K562 (cell line): ENCODE data around the gene CNKSR3.

Experiments
- ATF2 ChIP-seq: sonication (generic); formaldehyde crosslinking; IDR thresholded peaks from 2 replicates; pipeline ENCODE4 v1.8.1; 2022; ENCODE audit warnings: missing genetic modification reagents
- ATF3 ChIP-seq, 2 experiments: fragments of 450-650 bp in 1 of 2; sonication (generic) in 1 of 2; formaldehyde crosslinking in 1 of 2; IDR thresholded peaks in 1 of 2; conservative IDR thresholded peaks in 1 of 2; 2 replicates each; pipeline versions ENCODE4 v1.6.1 to v1.8.1; 2016 to 2023; ENCODE audit warnings: mild to moderate bottlenecking in 2 of 2, moderate library complexity in 2 of 2, inconsistent platforms in 1 of 2, missing genetic modification reagents in 1 of 2
- CREB3L1 ChIP-seq: fragments of 450-650 bp; IDR thresholded peaks from 2 replicates; pipeline ENCODE4 v1.6.1; 2014; ENCODE audit warnings: low read depth, mild to moderate bottlenecking, moderate library complexity, borderline replicate concordance
- CTCF ChIP-seq, 3 experiments: IDR thresholded peaks in 2 of 3; conservative IDR thresholded peaks in 1 of 3; 2 replicates each; pipeline ENCODE4 v1.5.1; 2011 to 2012; ENCODE audit warnings: low read length in 3 of 3, mild to moderate bottlenecking in 3 of 3, control low read depth in 2 of 3, improper control_type of control experiment in 1 of 3, inconsistent platforms in 1 of 3, low read depth in 1 of 3, mixed read lengths in 1 of 3, moderate library complexity in 1 of 3; ENCODE audit not compliant: insufficient read depth in 2 of 3
- EP300 ChIP-seq: IDR thresholded peaks from 2 replicates; pipeline ENCODE4 v1.6.1; 2012; ENCODE audit warnings: low read length, improper control_type of control experiment
- EZH2 ChIP-seq: IDR thresholded peaks from 2 replicates; pipeline ENCODE4 v1.6.1; 2012; ENCODE audit warnings: low read depth, mild to moderate bottlenecking, inconsistent platforms, low read length, borderline replicate concordance
- FOXA1 ChIP-seq: fragments of 450-650 bp; IDR thresholded peaks from 2 replicates; pipeline ENCODE4 v1.6.1; 2016; ENCODE audit warnings: mild to moderate bottlenecking, borderline replicate concordance
- NCOR1 ChIP-seq: fragments of 450-650 bp; IDR thresholded peaks from 2 replicates; pipeline ENCODE4 v1.6.1; 2016; ENCODE audit warnings: mild to moderate bottlenecking, moderate library complexity
- NFIC ChIP-seq: fragments of 450-650 bp; IDR thresholded peaks from 2 replicates; pipeline ENCODE4 v1.6.1; 2017; ENCODE audit warnings: mild to moderate bottlenecking, inconsistent platforms
- PHB ChIP-seq: fragments of 250-450 bp; sonication (Bioruptor Pico); IDR thresholded peaks from 2 replicates; pipeline ENCODE4 v1.5.0; 2021
- PHF8 ChIP-seq: fragments of 200-600 bp; sonication (generic); IDR thresholded peaks from 2 replicates; pipeline ENCODE4 v1.6.1; 2012; ENCODE audit warnings: mixed run types, mild to moderate bottlenecking, inconsistent platforms, low read length, moderate library complexity, borderline replicate concordance
- POLR2A ChIP-seq: fragments of 450-650 bp; conservative IDR thresholded peaks from 2 replicates; pipeline ENCODE4 v1.6.1; 2016
- TEAD1 ChIP-seq, 2 experiments: fragments of 450-650 bp in 1 of 2; sonication (generic) in 1 of 2; formaldehyde crosslinking; IDR thresholded peaks; 2 replicates each; pipeline versions ENCODE4 v1.4.0 to v1.8.0; 2020 to 2022; ENCODE audit warnings: mild to moderate bottlenecking in 2 of 2, missing genetic modification reagents in 1 of 2

GRCh38 chr6:154352898-154353585 lies 157.4 kb downstream of the CNKSR3 start:
- TF ChIP-seq TEAD1 (CRISPR knock-in tag; IDR thresholded peaks at IDR 0.05), result no peak
- no peak for TF ChIP-seq EP300
- TF ChIP-seq EZH2, result no peak
- TF ChIP-seq FOXA1, result no peak
- TF ChIP-seq CTCF (IDR thresholded peaks at IDR 0.05 in 2 of 3, conservative IDR thresholded peaks at IDR 0.05 in 1 of 3; ENCODE audit: insufficient read depth in 2 of 3, low read depth in 1 of 3, low read length in 3 of 3), result no peak
- no peak for TF ChIP-seq NFIC
- no peak for TF ChIP-seq ATF3 (IDR thresholded peaks at IDR 0.05)
- no peak for TF ChIP-seq ATF3 (CRISPR knock-in tag; conservative IDR thresholded peaks at IDR 0.05)
- TF ChIP-seq PHF8, result no peak
- TF ChIP-seq NCOR1, result no peak
- no peak for TF ChIP-seq ATF2 (CRISPR knock-in tag)
- no peak for TF ChIP-seq CREB3L1
- TF ChIP-seq PHB (CRISPR knock-in tag), result no peak
- TF ChIP-seq POLR2A, result no peak
